ENCODE data around the gene RBKS.
A peak's percentile ranks its signal among the peaks of the same experiment; 100 is the strongest.

RBKS gene

GRCh38 chr2:27809761-27810241, 80.4 kb downstream of the RBKS start:
- Mint-ChIP-seq H3K4me1 (no peaks in the 10 kb centered on the region), H3K27me3 (ENCODE audit: low read depth) (no peaks in the 10 kb centered on the region), H3K36me3 (ENCODE audit: low read depth) (no peaks in the 10 kb centered on the region), H3K27ac (no peak overlapping the region), H3K4me3 (no peak overlapping the region), H3K9me3 (peaks cover 4% of the 10 kb centered on the region)
- TF ChIP-seq CTCF (IDR thresholded peaks at IDR 0.05; ENCODE audit: unreplicated experiment in 3 of 3): no peak

- no peak overlapping the region for H3K4me3 Mint-ChIP-seq
- TF ChIP-seq CTCF (IDR thresholded peaks at IDR 0.05; ENCODE audit: unreplicated experiment in 3 of 3): no peak
- no peaks in the 10 kb centered on the region for H3K27me3 Mint-ChIP-seq (ENCODE audit: low read depth)
- H3K36me3 Mint-ChIP-seq (ENCODE audit: low read depth): no peaks in the 10 kb centered on the region
- H3K4me1 Mint-ChIP-seq: no peaks in the 10 kb centered on the region
- peaks cover 4% of the 10 kb centered on the region for H3K9me3 Mint-ChIP-seq
- no peak overlapping the region for H3K27ac Mint-ChIP-seq
Measured at GRCh38 chr2:27808984-27809383, 81.2 kb downstream of the RBKS start.

- no peaks in the 10 kb centered on the region for H3K4me1 Mint-ChIP-seq
- TF ChIP-seq CTCF (IDR thresholded peaks at IDR 0.05; ENCODE audit: unreplicated experiment in 3 of 3): no peak
- peak overlapping the region in 1 of 3 experiments; percentile 86 for H3K27ac Mint-ChIP-seq
Measured at GRCh38 chr2:27808418-27808817, 81.8 kb downstream of the RBKS start.

GRCh38 chr2:27807476-27807875, 82.7 kb downstream of the RBKS start:
- Mint-ChIP-seq H3K27ac (peak overlapping the region; percentile 8 to 86 (median 68)), H3K4me1 (no peaks in the 10 kb centered on the region)

More at GRCh38 chr2:27808418-27808817, 81.8 kb downstream of the RBKS start:
- Mint-ChIP-seq H3K4me3 (no peak overlapping the region), H3K27me3 (ENCODE audit: low read depth) (no peaks in the 10 kb centered on the region), H3K36me3 (ENCODE audit: low read depth) (no peaks in the 10 kb centered on the region), H3K9me3 (peaks cover 4% of the 10 kb centered on the region)

GRCh38 chr2:27806311-27807059, 83.7 kb downstream of the RBKS start:
- Mint-ChIP-seq H3K9me3 (no peaks in the 10 kb centered on the region), H3K4me3 (no peak overlapping the region), H3K4me1 (no peaks in the 10 kb centered on the region), H3K36me3 (ENCODE audit: low read depth) (no peaks in the 10 kb centered on the region), H3K27ac (peak overlapping the region; percentile 24 to 86 (median 68)), H3K27me3 (ENCODE audit: low read depth) (no peaks in the 10 kb centered on the region)
- TF ChIP-seq CTCF (IDR thresholded peaks at IDR 0.05; ENCODE audit: unreplicated experiment in 3 of 3): no peak

More at GRCh38 chr2:27807476-27807875, 82.7 kb downstream of the RBKS start:
- H3K27me3 Mint-ChIP-seq (ENCODE audit: low read depth): no peaks in the 10 kb centered on the region
- no peaks in the 10 kb centered on the region for H3K36me3 Mint-ChIP-seq (ENCODE audit: low read depth)
- peak in 2 of 3 experiments; percentile 19 to 34 for TF ChIP-seq CTCF (IDR thresholded peaks at IDR 0.05; ENCODE audit: unreplicated experiment in 3 of 3)
- peaks cover 4% of the 10 kb centered on the region for H3K9me3 Mint-ChIP-seq
- H3K4me3 Mint-ChIP-seq: no peak overlapping the region

- no peak for TF ChIP-seq CTCF (IDR thresholded peaks at IDR 0.05; ENCODE audit: unreplicated experiment in 3 of 3)
- H3K27ac Mint-ChIP-seq: peak overlapping the region; percentile 14 to 77 (median 23)
- no peaks in the 10 kb centered on the region for H3K9me3 Mint-ChIP-seq
- H3K4me1 Mint-ChIP-seq: no peaks in the 10 kb centered on the region
- no peaks in the 10 kb centered on the region for H3K36me3 Mint-ChIP-seq (ENCODE audit: low read depth)
- no peak overlapping the region for H3K4me3 Mint-ChIP-seq
- H3K27me3 Mint-ChIP-seq (ENCODE audit: low read depth): no peaks in the 10 kb centered on the region
Measured at GRCh38 chr2:27805180-27805579, 85.0 kb downstream of the RBKS start.

Measured in nephron (organoid).